Tibial artery (tissue), 4 donors: ENCODE data around the gene IL23R.

Experiments used
- DNase-seq, 2 donors: peaks; one replicate each; pipeline ENCODE4 v3.0.0-alpha.2; 2019
- H3K27ac ChIP-seq, 2 donors: fragments of 200-600 bp; sonication (generic) in 1 of 2; 1 replicate in 1 of 2; 2 replicates in 1 of 2; pipeline ENCODE4 v1.5.1; 2018 to 2019; ENCODE audit warnings: mild to moderate bottlenecking in 1 of 2
- H3K27me3 ChIP-seq, 2 donors: fragments of 200-600 bp; sonication (generic) in 1 of 2; one replicate each; pipeline versions ENCODE4 v1.5.1 to v1.6.0; 2016 to 2019
- H3K36me3 ChIP-seq, 3 donors: fragments of 200-600 bp; sonication (generic) in 2 of 3; one replicate each; pipeline ENCODE4 v1.5.1; 2016 to 2019; ENCODE audit warnings: mild to moderate bottlenecking in 2 of 3
- H3K4me1 ChIP-seq, 4 donors: fragments of 200-600 bp; sonication (generic) in 2 of 4; 1 replicate in 3 of 4; 2 replicates in 1 of 4; pipeline ENCODE4 v1.5.1; 2016 to 2019
- H3K4me3 ChIP-seq, 2 donors: fragments of 200-600 bp; sonication (generic) in 1 of 2; 1 replicate in 1 of 2; 2 replicates in 1 of 2; pipeline ENCODE4 v1.5.1; 2018 to 2019; ENCODE audit warnings: mild to moderate bottlenecking in 2 of 2
- H3K9me3 ChIP-seq, 3 donors: fragments of 200-600 bp; sonication (generic) in 1 of 3; one replicate each; pipeline ENCODE4 v1.5.1; 2016 to 2019
- intact Hi-C: fragments of 100-400 bp; cut with DNase I; formaldehyde crosslinking; loops from one replicate; pipeline ENCODE4 v1.15.0; 2023; ENCODE audit warnings: low total_unique reads
- TF ChIP-seq, protein P1 (sequence below), 2 experiments: fragments of 200-600 bp in 1 of 2; fragments of 450-650 bp in 1 of 2; IDR thresholded peaks; one replicate each; pipeline ENCODE4 v1.5.1; 2017 to 2019; ENCODE audit warnings: antibody characterized with exemption in 2 of 2, mild to moderate bottlenecking in 1 of 2, moderate library complexity in 1 of 2

IL23R gene

DNA sequence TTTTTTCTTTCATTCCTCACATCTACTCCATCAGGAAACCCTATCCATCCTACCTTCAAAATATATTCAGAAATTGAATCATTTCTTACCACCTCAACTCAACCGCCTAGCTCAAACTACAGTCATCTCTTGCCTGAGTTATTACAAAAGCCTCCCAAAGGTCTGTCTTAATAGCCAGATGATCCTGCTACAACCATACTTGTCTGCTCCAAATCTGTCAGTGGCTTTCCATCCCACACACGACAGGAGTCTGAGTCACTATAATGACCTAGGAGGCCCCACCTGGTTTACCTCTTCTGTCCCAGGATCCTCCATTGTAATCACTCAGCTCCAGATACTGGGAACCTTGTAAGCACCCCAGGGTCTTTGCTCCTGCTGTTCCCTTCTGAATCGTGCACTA is 104.3 kb downstream of the IL23R start:
- DNase-seq: no peak
- H3K36me3 ChIP-seq: no peaks in the 10 kb centered on the region
- no peaks in the 10 kb centered on the region for H3K4me1 ChIP-seq
- intact Hi-C loops: no loop called here
- H3K4me3 ChIP-seq: no peak overlapping the region
- no peaks in the 10 kb centered on the region for H3K27me3 ChIP-seq
- no peaks in the 10 kb centered on the region for H3K9me3 ChIP-seq
- TF ChIP-seq, protein P1, sequence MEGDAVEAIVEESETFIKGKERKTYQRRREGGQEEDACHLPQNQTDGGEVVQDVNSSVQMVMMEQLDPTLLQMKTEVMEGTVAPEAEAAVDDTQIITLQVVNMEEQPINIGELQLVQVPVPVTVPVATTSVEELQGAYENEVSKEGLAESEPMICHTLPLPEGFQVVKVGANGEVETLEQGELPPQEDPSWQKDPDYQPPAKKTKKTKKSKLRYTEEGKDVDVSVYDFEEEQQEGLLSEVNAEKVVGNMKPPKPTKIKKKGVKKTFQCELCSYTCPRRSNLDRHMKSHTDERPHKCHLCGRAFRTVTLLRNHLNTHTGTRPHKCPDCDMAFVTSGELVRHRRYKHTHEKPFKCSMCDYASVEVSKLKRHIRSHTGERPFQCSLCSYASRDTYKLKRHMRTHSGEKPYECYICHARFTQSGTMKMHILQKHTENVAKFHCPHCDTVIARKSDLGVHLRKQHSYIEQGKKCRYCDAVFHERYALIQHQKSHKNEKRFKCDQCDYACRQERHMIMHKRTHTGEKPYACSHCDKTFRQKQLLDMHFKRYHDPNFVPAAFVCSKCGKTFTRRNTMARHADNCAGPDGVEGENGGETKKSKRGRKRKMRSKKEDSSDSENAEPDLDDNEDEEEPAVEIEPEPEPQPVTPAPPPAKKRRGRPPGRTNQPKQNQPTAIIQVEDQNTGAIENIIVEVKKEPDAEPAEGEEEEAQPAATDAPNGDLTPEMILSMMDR (IDR thresholded peaks at IDR 0.05): no peak
- no peak overlapping the region for H3K27ac ChIP-seq

DNA sequence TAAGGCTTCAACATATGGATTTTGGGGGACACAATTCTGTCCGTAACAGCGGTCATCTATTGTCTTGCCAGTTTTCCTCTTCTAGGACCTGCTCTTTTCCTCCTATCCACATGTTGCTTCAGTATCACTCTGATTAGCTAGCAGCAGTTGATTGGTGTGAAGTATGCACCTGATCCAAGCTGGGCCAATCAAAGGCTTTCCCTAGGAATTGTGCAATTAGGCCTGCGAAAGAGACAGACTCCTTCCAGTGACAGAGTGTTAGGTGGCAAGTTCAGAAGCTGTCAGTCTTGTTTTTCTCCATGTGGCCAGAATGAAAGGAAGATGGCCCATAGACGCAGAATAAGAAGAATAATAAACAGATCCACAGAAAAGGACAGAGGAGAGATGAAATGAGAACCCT is 107.3 kb downstream of the IL23R start:
- intact Hi-C loops: no loop called here
- Histone ChIP-seq H3K4me1 (no peaks in the 10 kb centered on the region), H3K27me3 (no peaks in the 10 kb centered on the region), H3K36me3 (no peaks in the 10 kb centered on the region), H3K4me3 (no peak overlapping the region), H3K9me3 (no peaks in the 10 kb centered on the region), H3K27ac (no peak overlapping the region)
- DNase-seq: no peak
- TF ChIP-seq, protein P1 (IDR thresholded peaks at IDR 0.05): no peak

DNA sequence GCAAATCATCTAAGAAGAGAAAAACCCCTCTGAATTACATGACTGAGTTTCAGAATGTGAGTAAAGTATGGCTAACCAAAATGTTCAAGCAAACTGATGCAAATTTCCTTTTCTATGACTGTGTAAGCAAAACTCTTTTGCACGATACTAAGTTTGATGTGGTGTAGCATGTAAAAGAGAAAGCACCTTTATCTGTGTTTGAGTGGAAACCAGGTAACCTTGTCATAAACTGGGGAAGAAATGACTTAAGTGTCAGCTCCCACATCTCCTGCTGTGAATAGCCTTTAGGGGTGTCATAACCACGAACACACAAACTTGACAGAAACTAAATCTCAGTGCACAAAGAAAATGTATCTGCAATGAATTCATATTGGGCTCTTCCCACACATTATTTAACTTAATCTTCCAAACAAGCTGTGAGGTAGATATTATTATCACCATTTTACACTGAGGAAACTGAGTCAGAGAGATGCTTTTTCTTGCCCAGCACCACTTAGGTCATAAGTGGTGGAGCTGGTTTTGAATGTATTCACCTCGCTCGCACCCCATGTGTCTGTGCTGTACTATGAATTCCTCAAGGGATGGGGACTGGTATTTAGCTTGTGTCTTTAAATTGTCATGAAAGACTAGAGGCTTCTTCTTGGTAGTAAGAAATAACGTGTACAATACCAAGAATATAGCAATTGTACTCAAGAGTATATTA is 108.5 kb downstream of the IL23R start:
- H3K36me3 ChIP-seq: no peaks in the 10 kb centered on the region
- H3K27ac ChIP-seq: no peak overlapping the region
- H3K27me3 ChIP-seq: no peaks in the 10 kb centered on the region
- DNase-seq: no peak
- no peaks in the 10 kb centered on the region for H3K4me1 ChIP-seq
- TF ChIP-seq, protein P1 (IDR thresholded peaks at IDR 0.05): no peak
- H3K9me3 ChIP-seq: no peaks in the 10 kb centered on the region
- H3K4me3 ChIP-seq: no peak overlapping the region
- intact Hi-C loops: no loop called here

DNA sequence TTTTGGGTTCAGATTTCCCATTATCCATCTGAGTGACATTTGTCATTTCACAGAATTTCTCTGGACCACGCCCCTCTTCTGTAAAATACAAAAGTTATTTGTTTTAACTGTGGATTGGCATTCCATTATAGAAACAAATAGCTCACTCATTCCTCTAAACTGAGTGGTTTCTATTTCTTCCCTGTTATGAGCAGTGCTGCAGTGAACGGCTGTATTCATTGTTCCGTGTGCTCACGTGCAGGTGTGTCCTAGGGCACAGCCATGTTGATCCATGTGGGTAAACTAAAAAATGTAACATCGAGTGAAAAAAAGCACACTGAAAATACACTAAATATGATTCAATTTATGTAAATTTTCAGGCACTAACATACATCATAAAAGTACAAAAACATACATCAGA is 114.4 kb downstream of the IL23R start:
- DNase-seq: no peak
- TF ChIP-seq, protein P1 (IDR thresholded peaks at IDR 0.05): no peak
- no peaks in the 10 kb centered on the region for H3K4me1 ChIP-seq
- no peaks in the 10 kb centered on the region for H3K27me3 ChIP-seq
- no peak overlapping the region for H3K27ac ChIP-seq
- no peaks in the 10 kb centered on the region for H3K36me3 ChIP-seq
- intact Hi-C loops: no loop called here
- H3K9me3 ChIP-seq: no peaks in the 10 kb centered on the region
- no peak overlapping the region for H3K4me3 ChIP-seq

DNA sequence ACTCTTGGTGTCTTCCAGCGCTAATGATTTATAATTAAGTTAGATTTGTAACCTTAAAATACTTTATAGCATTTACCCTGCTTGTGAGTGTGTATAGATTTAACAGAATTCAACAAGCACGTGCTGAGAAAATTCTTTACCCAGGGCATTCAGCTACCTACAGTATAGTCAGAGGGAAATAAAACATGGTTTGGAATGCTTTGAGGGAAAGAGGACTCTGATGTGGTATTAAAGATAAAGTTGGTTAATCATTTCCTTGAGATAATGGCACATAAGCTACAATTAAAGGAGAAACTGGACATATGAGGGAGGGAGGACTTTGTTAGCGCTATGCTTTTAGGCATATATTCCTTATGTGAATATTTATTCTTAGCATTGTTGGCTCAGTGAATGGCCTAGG is 115.0 kb downstream of the IL23R start:
- Histone ChIP-seq H3K4me3 (no peak overlapping the region), H3K4me1 (no peaks in the 10 kb centered on the region), H3K27ac (no peak overlapping the region), H3K36me3 (no peaks in the 10 kb centered on the region), H3K27me3 (no peaks in the 10 kb centered on the region), H3K9me3 (no peaks in the 10 kb centered on the region)
- TF ChIP-seq, protein P1 (IDR thresholded peaks at IDR 0.05): no peak
- intact Hi-C loops: no loop called here
- no peak for DNase-seq
